ENCODE measurements around the gene DOCK10. TPM values are rescaled to one million over a fixed set of nuclear protein-coding genes. Genes with fewer than 3 reads are reported as not detected.

The DOCK10 gene
- total RNA-seq, 1 experiment from 2014 or later: 5.8 TPM

- Histone ChIP-seq H3K9me3 (ENCODE audit: control insufficient read depth, insufficient read depth, low read depth, low read length) (no peaks in the 10 kb centered on the region), H3K27ac (ENCODE audit: low read length) (no peak overlapping the region), H3K4me1 (ENCODE audit: control insufficient read depth, insufficient read depth, low read length) (no peaks in the 10 kb centered on the region), H3K27me3 (ENCODE audit: control insufficient read depth, insufficient read depth, low read length) (no peaks in the 10 kb centered on the region), H3K36me3 (ENCODE audit: control insufficient read depth, insufficient read depth, low read length) (no peaks in the 10 kb centered on the region), H3K4me3 (ENCODE audit: low read depth in 2 of 2, low read length in 2 of 2) (no peak overlapping the region)
- TF ChIP-seq SIN3A (IDR thresholded peaks at IDR 0.05; ENCODE audit: borderline replicate concordance, insufficient read depth, low read depth, low read length): no peak
- TF ChIP-seq TCF7L2 (IDR thresholded peaks at IDR 0.05; ENCODE audit: low read depth, low read length): no peak
- TF ChIP-seq, protein P1, sequence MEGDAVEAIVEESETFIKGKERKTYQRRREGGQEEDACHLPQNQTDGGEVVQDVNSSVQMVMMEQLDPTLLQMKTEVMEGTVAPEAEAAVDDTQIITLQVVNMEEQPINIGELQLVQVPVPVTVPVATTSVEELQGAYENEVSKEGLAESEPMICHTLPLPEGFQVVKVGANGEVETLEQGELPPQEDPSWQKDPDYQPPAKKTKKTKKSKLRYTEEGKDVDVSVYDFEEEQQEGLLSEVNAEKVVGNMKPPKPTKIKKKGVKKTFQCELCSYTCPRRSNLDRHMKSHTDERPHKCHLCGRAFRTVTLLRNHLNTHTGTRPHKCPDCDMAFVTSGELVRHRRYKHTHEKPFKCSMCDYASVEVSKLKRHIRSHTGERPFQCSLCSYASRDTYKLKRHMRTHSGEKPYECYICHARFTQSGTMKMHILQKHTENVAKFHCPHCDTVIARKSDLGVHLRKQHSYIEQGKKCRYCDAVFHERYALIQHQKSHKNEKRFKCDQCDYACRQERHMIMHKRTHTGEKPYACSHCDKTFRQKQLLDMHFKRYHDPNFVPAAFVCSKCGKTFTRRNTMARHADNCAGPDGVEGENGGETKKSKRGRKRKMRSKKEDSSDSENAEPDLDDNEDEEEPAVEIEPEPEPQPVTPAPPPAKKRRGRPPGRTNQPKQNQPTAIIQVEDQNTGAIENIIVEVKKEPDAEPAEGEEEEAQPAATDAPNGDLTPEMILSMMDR (IDR thresholded peaks at IDR 0.05): no peak
- TF ChIP-seq REST (IDR thresholded peaks at IDR 0.05; ENCODE audit: insufficient read depth in 1 of 2, low read depth in 2 of 2, low read length in 1 of 2): no peak
- no peak for TF ChIP-seq POLR2AphosphoS5 (IDR thresholded peaks at IDR 0.05; ENCODE audit: low read depth, low read length)
- no peak for ATAC-seq
- ChIA-PET POLR2A (no interaction called here), CTCF (no interaction called here)
- DNase-seq (ENCODE audit: low read depth, low spot score): no peak
- intact Hi-C loops (cut with micrococcal nuclease; ENCODE audit: unreplicated experiment): no loop called here
- in situ Hi-C loops (cut with HindIII; ENCODE audit: low pct_unique_long_range_greater_than_20kb, low sequenced_read_pairs): no loop called here
- BruUV-seq (replicated peaks): no TSS peak
Measured at GRCh38 chr2:224893848-224894247, 148.4 kb downstream of the DOCK10 start.

DNA sequence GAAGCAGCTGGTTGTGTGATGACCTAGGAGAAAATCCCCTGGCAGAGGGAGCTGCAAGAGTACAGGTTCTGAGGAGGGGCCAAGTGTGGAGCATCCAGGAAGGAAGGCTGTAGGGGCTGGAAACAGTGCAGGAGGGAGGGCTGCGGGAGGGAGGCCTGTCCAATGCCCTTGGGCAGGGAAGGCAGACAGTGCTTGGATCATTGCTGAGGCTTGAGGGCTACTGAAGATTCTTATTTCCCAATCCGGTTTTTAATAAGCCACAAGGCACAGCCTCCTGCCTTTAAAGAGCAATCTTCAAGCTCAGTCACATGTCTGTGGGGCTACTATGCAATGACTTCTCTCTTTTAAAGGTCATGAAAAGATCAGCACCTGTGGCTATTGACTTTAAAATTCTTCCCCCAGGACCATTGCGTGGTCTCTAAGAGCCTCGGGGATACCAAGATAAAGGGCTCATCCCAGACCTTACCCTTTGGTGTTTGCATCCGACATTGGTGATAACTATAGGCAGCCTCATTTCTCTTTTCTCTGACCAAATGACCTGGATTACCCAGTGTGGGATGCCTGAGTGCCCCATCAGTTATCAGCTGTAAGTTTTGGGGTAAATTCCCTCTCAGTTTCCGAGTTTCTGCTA, 149.6 kb downstream of the DOCK10 start:
- in situ Hi-C loops (cut with HindIII; ENCODE audit: low pct_unique_long_range_greater_than_20kb, low sequenced_read_pairs): no loop called here
- DNase-seq (ENCODE audit: low read depth, low spot score) (no peak), ATAC-seq (no peak)
- Histone ChIP-seq H3K27me3 (ENCODE audit: control insufficient read depth, insufficient read depth, low read length) (no peaks in the 10 kb centered on the region), H3K36me3 (ENCODE audit: control insufficient read depth, insufficient read depth, low read length) (no peaks in the 10 kb centered on the region), H3K4me3 (ENCODE audit: low read depth in 2 of 2, low read length in 2 of 2) (no peak overlapping the region), H3K4me1 (ENCODE audit: control insufficient read depth, insufficient read depth, low read length) (no peaks in the 10 kb centered on the region), H3K27ac (ENCODE audit: low read length) (no peak overlapping the region), H3K9me3 (ENCODE audit: control insufficient read depth, insufficient read depth, low read depth, low read length) (no peaks in the 10 kb centered on the region)
- ChIA-PET POLR2A (no interaction called here), CTCF (no interaction called here)
- intact Hi-C loops (cut with micrococcal nuclease; ENCODE audit: unreplicated experiment): no loop called here
- TF ChIP-seq TCF7L2 (IDR thresholded peaks at IDR 0.05; ENCODE audit: low read depth, low read length) (no peak), REST (IDR thresholded peaks at IDR 0.05; ENCODE audit: insufficient read depth in 1 of 2, low read depth in 2 of 2, low read length in 1 of 2) (no peak), SIN3A (IDR thresholded peaks at IDR 0.05; ENCODE audit: borderline replicate concordance, insufficient read depth, low read depth, low read length) (no peak), POLR2AphosphoS5 (IDR thresholded peaks at IDR 0.05; ENCODE audit: low read depth, low read length) (no peak)
- TF ChIP-seq, protein P1 (IDR thresholded peaks at IDR 0.05): no peak
- no TSS peak for BruUV-seq (replicated peaks)

All from Panc1 (cell line).